SU-DHL-6 (cell line): ENCODE results near the gene FMN1.

Experiments used
- H2AFZ ChIP-seq: fragments of 200-600 bp; sonication (generic); 2 replicates; pipeline ENCODE4 v1.6.1; 2014; ENCODE audit warnings: low read depth, mild to moderate bottlenecking, moderate library complexity, mixed read lengths, antibody characterized with exemption, low read length; ENCODE audit not compliant: severe bottlenecking
- H3F3A ChIP-seq: fragments of 200-600 bp; shearing (Covaris generic); 2 replicates; pipeline ENCODE4 v1.6.0; 2016; ENCODE audit warnings: antibody characterized with exemption, mild to moderate bottlenecking; ENCODE audit not compliant: insufficient read depth
- H3K27ac ChIP-seq: fragments of 200-600 bp; sonication (generic); 2 replicates; pipeline ENCODE4 v1.5.1; 2016; ENCODE audit warnings: low read depth, mild to moderate bottlenecking, low read length, moderate library complexity, mixed read lengths
- H3K27me3 ChIP-seq: fragments of 200-600 bp; sonication (generic), shearing (Covaris generic); 2 replicates; pipeline ENCODE4 v1.6.0; 2014; ENCODE audit warnings: mild to moderate bottlenecking, low read length
- H3K36me3 ChIP-seq: fragments of 200-600 bp; sonication (generic); 2 replicates; pipeline ENCODE4 v1.6.1; 2014; ENCODE audit warnings: mild to moderate bottlenecking, low read length, mixed read lengths
- H3K4me2 ChIP-seq: fragments of 300-600, 200-600 bp; shearing (Covaris generic), sonication (generic); 2 replicates; pipeline ENCODE4 v1.6.0; 2014; ENCODE audit warnings: low read length, low read depth, mild to moderate bottlenecking; ENCODE audit not compliant: poor library complexity, severe bottlenecking
- H3K4me3 ChIP-seq: fragments of 200-600 bp; sonication (generic); 2 replicates; pipeline ENCODE4 v1.5.1; 2014; ENCODE audit warnings: antibody characterized with exemption, low read length, mild to moderate bottlenecking, mixed read lengths; ENCODE audit not compliant: insufficient read depth, poor library complexity, severe bottlenecking
- H3K79me2 ChIP-seq: fragments of 200-600 bp; sonication (generic); 2 replicates; pipeline ENCODE4 v1.6.1; 2014; ENCODE audit warnings: mild to moderate bottlenecking, low read length, moderate library complexity; ENCODE audit not compliant: insufficient read depth
- H3K9ac ChIP-seq: fragments of 200-600 bp; sonication (generic); 2 replicates; pipeline ENCODE4 v1.7.0; 2014; ENCODE audit warnings: mild to moderate bottlenecking, low read length
- H3K9me2 ChIP-seq: fragments of 200-600 bp; sonication (generic); replicated peaks from 2 replicates; pipeline ENCODE4 v1.6.1; 2014; ENCODE audit warnings: low read length; ENCODE audit not compliant: insufficient read depth
- H3K9me3 ChIP-seq: fragments of 200-600 bp; sonication (generic); 2 replicates; pipeline ENCODE4 v1.6.1; 2014; ENCODE audit warnings: low read length, mixed read lengths; ENCODE audit not compliant: insufficient read depth
- H4K20me1 ChIP-seq: fragments of 200-600 bp; sonication (generic); 2 replicates; pipeline ENCODE4 v1.6.1; 2014; ENCODE audit warnings: low read depth, mild to moderate bottlenecking, antibody characterized with exemption, low read length, moderate library complexity, mixed read lengths
- CTCF ChIP-seq: fragments of 200-600 bp; sonication (generic); IDR thresholded peaks from one replicate; pipeline ENCODE4 v1.5.1; 2017; ENCODE audit warnings: antibody characterized with exemption, mild to moderate bottlenecking, low read length, moderate library complexity; ENCODE audit not compliant: insufficient read depth, poor library complexity, severe bottlenecking
- EZH2phosphoT487 ChIP-seq: fragments of 200-600 bp; sonication (generic), shearing (Covaris generic); conservative IDR thresholded peaks from 2 replicates; pipeline ENCODE4 v1.6.1; 2018; ENCODE audit warnings: mild to moderate bottlenecking, antibody characterized with exemption, low read length, moderate library complexity, mixed read lengths

FMN1 gene

GRCh38 chr15:33142708-33143107, 51.8 kb downstream of the FMN1 start:
- no peak for TF ChIP-seq EZH2phosphoT487
- TF ChIP-seq CTCF, result no peak
- Histone ChIP-seq H3K36me3 (no peaks in the 10 kb centered on the region), H3F3A (no peaks in the 10 kb centered on the region), H3K4me3 (no peak overlapping the region), H2AFZ (no peak overlapping the region), H3K4me2 (no peak overlapping the region), H3K27me3 (no peaks in the 10 kb centered on the region), H3K9me2 (no peaks in the 10 kb centered on the region), H3K27ac (no peak overlapping the region), H4K20me1 (no peaks in the 10 kb centered on the region), H3K79me2 (no peaks in the 10 kb centered on the region), H3K9ac (no peak overlapping the region), H3K9me3 (no peaks in the 10 kb centered on the region)

GRCh38 chr15:33138000-33138399, 56.5 kb downstream of the FMN1 start:
- no peaks in the 10 kb centered on the region for H4K20me1 ChIP-seq

GRCh38 chr15:33137101-33137500, 57.4 kb downstream of the FMN1 start:
- Histone ChIP-seq H3K4me2 (no peak overlapping the region), H3K9me2 (no peaks in the 10 kb centered on the region), H3K27me3 (no peaks in the 10 kb centered on the region), H3K4me3 (no peak overlapping the region), H3K36me3 (no peaks in the 10 kb centered on the region), H3K79me2 (no peaks in the 10 kb centered on the region), H3F3A (no peaks in the 10 kb centered on the region), H3K9me3 (no peaks in the 10 kb centered on the region), H4K20me1 (no peaks in the 10 kb centered on the region), H2AFZ (no peak overlapping the region), H3K27ac (no peak overlapping the region), H3K9ac (no peak overlapping the region)
- TF ChIP-seq CTCF (no peak), EZH2phosphoT487 (no peak)

More at GRCh38 chr15:33138000-33138399, 56.5 kb downstream of the FMN1 start:
- no peaks in the 10 kb centered on the region for H3K79me2 ChIP-seq
- H2AFZ ChIP-seq, result no peak overlapping the region
- no peak overlapping the region for H3K4me3 ChIP-seq
- no peak overlapping the region for H3K27ac ChIP-seq
- H3F3A ChIP-seq, result no peaks in the 10 kb centered on the region
- H3K9ac ChIP-seq, result no peak overlapping the region
- H3K4me2 ChIP-seq, result no peak overlapping the region
- no peaks in the 10 kb centered on the region for H3K27me3 ChIP-seq
- no peaks in the 10 kb centered on the region for H3K9me2 ChIP-seq
- no peak for TF ChIP-seq EZH2phosphoT487
- no peak for TF ChIP-seq CTCF
- H3K9me3 ChIP-seq, result no peaks in the 10 kb centered on the region
- H3K36me3 ChIP-seq, result no peaks in the 10 kb centered on the region

- Histone ChIP-seq H3F3A (no peaks in the 10 kb centered on the region), H3K9me2 (no peaks in the 10 kb centered on the region), H3K79me2 (no peaks in the 10 kb centered on the region), H3K4me2 (no peak overlapping the region), H3K36me3 (no peaks in the 10 kb centered on the region), H2AFZ (no peak overlapping the region), H3K4me3 (no peak overlapping the region), H3K9ac (no peak overlapping the region), H3K9me3 (no peaks in the 10 kb centered on the region), H3K27ac (no peak overlapping the region), H4K20me1 (no peaks in the 10 kb centered on the region), H3K27me3 (no peaks in the 10 kb centered on the region)
- TF ChIP-seq CTCF, result no peak
- TF ChIP-seq EZH2phosphoT487, result no peak
These were observed 58.2 kb downstream of the FMN1 start for GRCh38 chr15:33136353-33136752.
